Adipose tissue (tissue), 3 donors: ENCODE data around the gene KIAA1755. TPM values are rescaled to one million over a fixed set of nuclear protein-coding genes. Genes with fewer than 3 reads are reported as not detected.

ENCODE experiments used
- H3K27ac ChIP-seq: one replicate; pipeline ENCODE4 v1.5.1; 2013; ENCODE audit warnings: low read depth, low read length
- WGBS, 3 donors: extraction: QIAGEN DNeasy Blood & Tissue Kit; methylation state at CpG; one replicate each; pipeline ENCODE4 v1.1.7; 2013; 5-methylcytosine and 5-hydroxymethylcytosine counted together
- polyA plus RNA-seq, 3 donors: library from polyadenylated mRNA; stranded (reverse); fragments of 200-250 nt; gene quantifications; one replicate each; pipeline ENCODE4 v1.2.3, GENCODE V29; 2013
- donor health status: healthy with polysubstance abuse.
- donor health status: Bipolar disorder and iron deficiency.
- donor health status: healthy.

The KIAA1755 gene
- polyA plus RNA-seq, 3 donors, result 0.47 to 6.4 (median 1.2) TPM

DNA sequence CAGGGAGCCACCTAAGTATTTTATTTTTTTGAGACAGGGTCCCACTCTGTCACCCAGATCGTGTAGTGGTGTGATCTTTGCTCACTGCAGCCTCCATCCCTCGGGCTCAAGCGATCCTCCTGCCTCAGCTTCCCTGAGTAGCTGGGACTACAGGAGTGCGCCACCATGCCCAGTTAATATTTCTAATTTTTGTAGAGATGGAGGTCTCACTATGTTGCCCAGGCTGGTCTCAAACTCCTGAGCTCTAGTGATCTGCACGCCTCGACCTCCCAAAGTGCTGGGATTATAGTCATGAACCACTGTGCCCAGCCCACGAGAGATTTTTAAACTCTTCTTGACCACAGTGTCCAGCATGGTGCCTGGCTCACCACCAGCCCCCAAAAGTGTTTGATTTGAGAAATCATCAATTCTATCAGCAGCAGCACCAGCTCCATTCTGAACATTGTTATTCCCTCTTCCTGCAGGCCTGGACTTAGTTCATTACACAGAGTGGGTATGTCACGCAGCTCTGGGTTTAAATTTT, 93.1 kb downstream of the KIAA1755 start:
- WGBS, 3 donors, result 89 to 96% (median 94%) methylated on average over 8 of the region's 8 CpGs

DNA sequence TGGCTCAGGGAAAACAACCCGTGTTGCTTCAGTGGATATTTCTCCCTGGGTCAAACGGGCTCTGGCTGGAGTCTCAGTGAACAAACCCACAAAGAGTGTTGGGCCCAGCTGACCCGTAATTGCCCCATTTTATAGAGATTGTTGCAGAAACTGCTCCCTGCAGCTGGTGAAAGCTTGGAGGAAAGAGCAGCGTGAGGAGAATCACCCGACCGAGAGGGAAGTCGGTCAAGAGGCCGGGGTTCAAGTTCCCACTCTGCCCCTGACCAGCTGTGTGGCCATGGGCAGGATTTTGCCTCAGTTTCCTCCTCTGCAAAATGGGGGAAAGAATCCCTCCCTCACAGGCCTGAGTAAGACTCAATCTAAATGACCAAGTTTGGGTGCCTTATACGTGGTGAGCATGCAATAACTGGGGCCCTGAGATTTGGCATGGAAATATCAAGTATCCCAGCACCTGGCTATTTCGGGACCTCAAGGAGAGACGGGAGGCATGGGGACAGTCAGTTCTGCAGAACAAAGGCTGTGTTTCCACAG, 93.8 kb downstream of the KIAA1755 start:
- H3K27ac ChIP-seq, result no peak overlapping the region
- WGBS, 3 donors, result 79 to 89% (median 85%) methylated on average over 11 of the region's 11 CpGs

More for the DNA sequence above, 93.1 kb downstream of the KIAA1755 start:
- no peak overlapping the region for H3K27ac ChIP-seq

DNA sequence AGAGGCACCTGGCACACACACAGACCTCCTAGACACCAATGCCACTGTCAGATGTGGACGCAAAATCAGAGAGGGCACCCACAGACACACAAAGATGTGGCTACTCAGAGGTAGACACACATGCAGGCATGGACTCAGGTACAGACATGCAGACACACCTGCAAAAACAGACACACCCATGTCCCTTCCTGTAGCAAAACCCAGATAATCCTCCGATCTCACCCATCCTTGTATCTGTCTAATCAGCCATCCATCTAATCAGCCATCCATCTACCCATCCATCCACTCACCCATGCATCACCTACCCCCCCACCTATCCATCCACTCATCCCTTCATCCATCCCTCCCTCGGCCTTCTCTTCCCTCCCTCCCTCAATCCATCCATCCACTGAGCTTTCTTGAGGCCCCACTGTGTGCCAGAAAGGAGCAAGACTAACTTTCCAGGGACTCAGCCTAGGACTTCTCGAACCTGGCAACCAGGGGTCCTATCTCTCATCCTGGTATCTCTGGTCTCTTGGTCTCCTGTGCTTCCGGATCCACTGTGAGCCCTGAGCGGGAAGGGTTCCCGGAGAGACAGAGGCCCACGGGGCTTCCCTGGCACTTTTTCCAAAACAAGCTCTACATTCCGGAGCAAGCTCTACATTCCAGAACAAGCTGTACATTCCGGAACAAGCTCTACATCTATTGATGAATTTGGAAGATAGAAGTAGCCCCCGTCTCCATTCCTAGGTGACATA, 94.4 kb downstream of the KIAA1755 start:
- 82 to 89% (median 88%) methylated on average over 11 of the region's 11 CpGs for WGBS, 3 donors

DNA sequence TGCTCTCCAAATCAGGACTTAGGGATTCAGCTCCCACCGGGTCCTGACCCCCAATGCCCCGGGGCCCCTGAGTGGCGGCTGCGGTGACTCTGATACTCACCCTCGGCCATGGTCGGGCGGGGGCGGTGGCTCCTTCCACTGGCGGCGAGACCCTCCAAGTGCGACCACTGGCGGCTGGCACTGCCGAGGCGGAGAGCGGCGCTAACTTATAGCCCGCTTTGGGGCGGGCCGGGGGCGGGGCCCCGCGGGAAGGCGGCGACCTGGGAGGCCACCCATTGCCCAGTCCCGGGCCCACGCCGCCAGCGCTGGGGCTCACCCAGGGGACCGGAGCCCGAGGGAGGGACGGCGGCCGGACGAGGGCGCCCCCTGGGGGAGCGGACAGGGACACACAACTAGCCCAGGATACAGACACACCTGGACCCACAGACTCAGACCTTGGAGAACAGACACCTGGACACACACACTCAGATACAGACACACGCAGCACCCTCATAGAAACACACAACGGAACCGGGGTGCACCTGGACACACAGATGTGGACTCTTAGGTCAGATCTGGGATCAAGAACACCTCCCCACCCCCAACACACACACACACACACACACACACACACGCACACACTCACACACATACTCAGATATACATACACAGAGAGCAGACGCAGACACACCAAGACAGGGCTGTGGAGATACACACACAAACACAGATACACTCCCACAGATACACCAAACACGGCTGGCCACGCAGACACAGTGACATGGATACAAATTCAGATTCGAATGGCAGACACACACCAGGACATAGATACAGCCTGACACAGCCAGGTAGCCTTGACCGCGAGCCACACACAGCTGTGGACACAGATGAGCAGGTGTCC, 95.2 kb downstream of the KIAA1755 start, which contains the start of gene TGM2:
TGM2 (minus strand) TSS at position 182 of the 877 bp plus-strand sequence; CDS start at position 110, 72 bp downstream.
- 9 to 19% (median 14%) methylated on average over 33 to 46 of the region's 46 CpGs for WGBS, 3 donors
- no peak within 1 kb of the TSS for H3K27ac ChIP-seq

More for the DNA sequence above, 94.4 kb downstream of the KIAA1755 start:
- no peak overlapping the region for H3K27ac ChIP-seq

DNA sequence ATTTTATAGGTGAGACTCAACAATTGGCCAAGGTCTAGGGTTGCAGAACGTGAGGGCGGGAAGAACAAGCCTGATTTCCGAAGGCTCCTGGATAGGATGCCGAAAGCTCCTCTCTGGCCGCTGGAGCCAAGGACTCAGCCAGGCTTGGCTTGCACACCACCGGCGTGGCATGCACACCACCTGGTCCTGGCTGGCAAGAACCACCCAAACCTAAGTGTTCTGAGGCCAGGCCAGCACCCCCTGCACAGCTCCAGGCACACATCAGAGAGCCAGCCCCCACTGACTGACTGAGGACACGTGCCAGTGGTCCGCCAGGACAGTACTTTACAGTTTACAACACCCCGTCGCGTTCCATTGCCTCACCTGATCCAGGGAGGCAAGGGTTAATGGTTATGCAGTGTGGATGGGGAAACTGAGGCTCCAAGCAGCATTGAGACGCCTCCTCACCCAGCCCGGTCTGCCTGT, 95.9 kb downstream of the KIAA1755 start:
- 59 to 71% (median 63%) methylated on average over 14 of the region's 14 CpGs for WGBS, 3 donors

DNA sequence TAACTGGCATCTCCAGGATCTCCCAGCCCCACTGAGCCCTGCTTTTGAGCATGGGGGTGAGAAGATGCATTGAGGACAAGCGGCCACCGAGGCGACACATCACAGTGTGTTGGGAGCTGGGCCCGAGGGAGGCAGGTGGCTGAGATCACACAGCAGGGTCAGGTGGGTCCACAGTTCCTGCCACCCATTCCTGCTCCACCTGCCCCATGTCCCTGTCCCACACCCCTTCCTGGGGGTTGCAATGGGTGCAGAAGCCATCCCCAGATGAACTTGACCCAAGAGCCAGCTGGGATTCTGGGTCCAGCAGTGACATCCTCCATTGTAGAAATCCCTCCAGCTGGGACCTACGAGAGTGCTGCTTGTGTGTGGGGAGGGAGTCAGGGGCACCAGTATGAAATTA, 96.5 kb downstream of the KIAA1755 start:
- 89 to 97% (median 90%) methylated on average over 5 of the region's 5 CpGs for WGBS, 3 donors
- no peak overlapping the region for H3K27ac ChIP-seq

More for the DNA sequence above, 95.9 kb downstream of the KIAA1755 start:
- H3K27ac ChIP-seq, result no peak overlapping the region

DNA sequence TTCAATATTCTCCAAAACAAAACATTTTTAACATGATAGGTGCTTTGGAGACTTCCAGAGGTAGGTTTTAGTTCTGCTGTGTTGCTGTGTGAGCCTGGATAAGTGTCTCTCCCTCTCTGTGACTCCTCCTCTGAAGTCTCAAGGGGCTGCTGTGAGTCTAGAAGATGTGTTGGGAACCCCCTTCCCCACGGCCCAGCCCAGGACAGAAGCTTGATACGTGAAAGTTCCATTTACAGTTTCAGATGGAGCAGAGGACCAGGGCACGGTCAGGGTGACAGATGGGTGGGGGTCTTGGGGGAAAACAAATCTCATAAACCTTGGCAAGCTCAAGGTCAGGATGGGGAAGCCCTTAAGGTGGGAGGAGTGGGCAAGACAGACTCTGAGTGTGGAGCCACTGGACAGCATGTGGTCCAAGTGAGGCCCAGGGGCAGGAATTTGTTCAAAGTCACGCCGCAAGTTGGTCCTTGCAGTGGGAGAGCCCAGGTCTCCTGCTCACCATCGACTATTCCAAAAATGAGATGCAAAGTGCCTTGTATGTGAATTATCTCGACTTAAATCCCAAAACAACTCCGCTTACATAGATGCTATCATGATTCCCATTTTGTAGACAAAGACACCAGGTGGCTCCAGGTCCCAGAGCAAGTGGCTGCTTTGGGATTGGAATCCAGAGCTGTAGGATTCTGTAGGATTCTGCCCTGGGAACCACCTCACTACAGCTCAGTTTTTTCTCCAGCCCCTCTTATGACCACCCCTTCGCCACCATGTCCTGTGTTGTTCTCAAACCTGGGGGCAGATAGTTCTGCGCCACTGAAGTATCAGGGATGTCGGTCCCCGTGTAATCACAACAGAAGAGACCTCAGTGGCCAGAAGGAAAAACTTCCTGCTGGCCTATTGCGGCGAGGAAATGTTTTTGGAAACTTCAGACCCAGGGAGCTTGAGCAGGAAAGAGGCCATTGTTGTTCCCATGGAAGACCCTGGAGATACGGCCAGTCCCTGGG, 97.4 kb downstream of the KIAA1755 start:
- H3K27ac ChIP-seq, result no peak overlapping the region
- WGBS, 3 donors, result 69 to 80% (median 72%) methylated on average over 15 of the region's 15 CpGs

DNA sequence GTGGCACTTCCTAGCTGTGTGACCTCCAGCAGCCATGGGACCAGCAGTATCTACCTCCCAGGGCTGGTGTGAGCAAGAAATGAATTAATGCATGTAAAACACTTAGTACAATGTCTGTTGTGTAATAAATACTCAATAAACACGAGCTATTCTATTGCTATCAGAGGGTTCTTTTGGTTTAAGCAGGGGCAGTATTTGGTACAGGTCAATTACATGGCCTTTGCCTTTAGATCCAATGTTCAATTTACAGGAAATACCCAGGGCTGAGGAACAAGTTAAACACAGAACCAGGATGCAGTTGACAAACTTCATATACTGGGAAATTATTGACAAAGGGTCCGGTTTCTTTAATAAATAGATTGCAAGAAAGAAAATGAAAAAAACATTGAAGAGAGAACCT, 98.4 kb downstream of the KIAA1755 start:
- no peak overlapping the region for H3K27ac ChIP-seq
- WGBS, 3 donors, result 55 to 80% (median 79%) methylated on average over 2 of the region's 2 CpGs

DNA sequence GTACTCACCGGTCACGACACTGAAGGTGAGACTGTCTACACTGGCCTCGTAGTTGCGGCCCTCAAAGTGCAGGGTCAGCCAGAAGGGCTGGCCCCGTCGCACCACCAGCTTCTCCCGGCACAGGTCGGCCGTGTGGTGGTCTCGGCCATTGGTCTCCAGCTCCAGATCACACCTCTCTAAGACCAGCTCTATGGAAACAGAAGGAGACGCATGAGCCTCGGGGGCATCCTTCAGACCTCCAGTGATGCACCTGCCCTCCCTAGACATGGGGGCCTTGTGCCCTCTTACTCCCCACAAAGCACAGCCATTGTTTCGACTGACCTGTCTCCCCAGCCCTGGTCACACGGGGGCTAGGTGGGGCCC, 99.1 kb downstream of the KIAA1755 start:
- no peak overlapping the region for H3K27ac ChIP-seq
- WGBS, 3 donors, result 92 to 96% (median 95%) methylated on average over 14 of the region's 14 CpGs

Other genes with a start within 250 kb of the KIAA1755 start
- gene TTI1, start 227.3 kb downstream of the KIAA1755 start, polyA plus RNA-seq, result 10 to 100 TPM in 2 of 3 donors, 1 to 10 TPM in 1; 9.9 to 10.9 (median 10.0) TPM
- gene RPRD1B, start 227.0 kb downstream of the KIAA1755 start, polyA plus RNA-seq, result 10 to 100 TPM in 1 of 3 donors, 1 to 10 TPM in 2; 6.1 to 13.5 (median 9.0) TPM
- gene TGM2, start 95.5 kb downstream of the KIAA1755 start, polyA plus RNA-seq, result 10 to 100 TPM; 12.7 to 53.1 (median 49.4) TPM
- 1 to 10 TPM in 1 of 3 donors, under 1 TPM in 2; 0.02 to 3.5 (median 0.21) TPM for gene BPI, start 43.4 kb upstream of the KIAA1755 start, polyA plus RNA-seq
- 10 to 100 TPM in 1 of 3 donors, 1 to 10 TPM in 2; 2.9 to 53.7 (median 8.7) TPM for gene LBP, start 85.7 kb upstream of the KIAA1755 start, polyA plus RNA-seq
- gene SNHG17, start 174.6 kb upstream of the KIAA1755 start, polyA plus RNA-seq, result 10 to 100 TPM; 18.2 to 63.9 (median 27.9) TPM
- gene RALGAPB, start 212.1 kb upstream of the KIAA1755 start, polyA plus RNA-seq, result 1 to 10 TPM; 5.3 to 8.7 (median 6.2) TPM